Esophagus (tissue), 2 donors: Measurements from ENCODE around the gene CWF19L1. TPM values are rescaled to one million over a fixed set of nuclear protein-coding genes. Genes with fewer than 3 reads are reported as not detected.
"Not testable (repeated sequence)": the region's sequence is repeated elsewhere in the genome, so short reads cannot be mapped to it uniquely, and the experiment has no call there.

Experiments used
- H3K27ac ChIP-seq, 2 donors: one replicate each; pipeline ENCODE4 v1.5.1; 2013; ENCODE audit warnings: low read depth in 2 of 2, mild to moderate bottlenecking in 2 of 2, inconsistent platforms in 1 of 2, low read length in 1 of 2, moderate library complexity in 1 of 2
- H3K27me3 ChIP-seq, 2 donors: one replicate each; pipeline ENCODE4 v1.6.1; 2013; ENCODE audit warnings: low read length in 2 of 2, control low read depth in 1 of 2, mild to moderate bottlenecking in 1 of 2; ENCODE audit not compliant: insufficient read depth in 2 of 2, control insufficient read depth in 1 of 2
- H3K36me3 ChIP-seq, 2 donors: one replicate each; pipeline ENCODE4 v1.6.1; 2013; ENCODE audit warnings: low read length in 1 of 2; ENCODE audit not compliant: control insufficient read depth in 2 of 2, insufficient read depth in 2 of 2
- H3K4me1 ChIP-seq, 2 donors: one replicate each; pipeline ENCODE4 v1.6.1; 2013; ENCODE audit warnings: low read length in 1 of 2; ENCODE audit not compliant: control insufficient read depth in 2 of 2, insufficient read depth in 2 of 2
- H3K4me3 ChIP-seq, 2 donors: one replicate each; pipeline ENCODE4 v1.5.1; 2013; ENCODE audit warnings: low read length in 2 of 2, mild to moderate bottlenecking in 2 of 2, low read depth in 1 of 2, moderate library complexity in 1 of 2
- H3K9me3 ChIP-seq, 2 donors: one replicate each; pipeline ENCODE4 v1.6.1; 2013; ENCODE audit warnings: mild to moderate bottlenecking in 2 of 2, low read depth in 1 of 2, low read length in 1 of 2, moderate library complexity in 1 of 2; ENCODE audit not compliant: control insufficient read depth in 2 of 2, insufficient read depth in 1 of 2
- WGBS, 2 donors: extraction: QIAGEN DNeasy Blood & Tissue Kit; methylation state at CpG; one replicate each; pipeline ENCODE4 v1.1.7; 2013; 5-methylcytosine and 5-hydroxymethylcytosine counted together
- polyA plus RNA-seq, 2 donors: library from polyadenylated mRNA; stranded (reverse); fragments of 200-250 nt; gene quantifications; one replicate each; pipeline ENCODE4 v1.2.3, GENCODE V29; 2013
- donor health status: healthy with polysubstance abuse.
- donor health status: Bipolar disorder and iron deficiency.

Gene CWF19L1
- polyA plus RNA-seq, result 10 to 100 TPM; 11.4 to 11.5 TPM

GRCh38 chr10:100267239-100268104, at the start of gene CWF19L1:
CWF19L1 (minus strand) TSS chr10:100267638; CDS start chr10:100267593, 45 bp downstream.
- H3K36me3 ChIP-seq, result no peaks in the 10 kb centered on the region
- H3K27ac ChIP-seq, result peak within 1 kb of the TSS; percentile 88 to 97
- no peaks in the 10 kb centered on the region for H3K9me3 ChIP-seq
- H3K4me3 ChIP-seq, result peak within 1 kb of the TSS; percentile 81 to 97
- peaks cover 0 to 4% of the 10 kb centered on the region in 2 donors for H3K4me1 ChIP-seq
- 2 to 3% methylated on average over 49 of the region's 49 CpGs for WGBS, 2 donors
- no peaks in the 10 kb centered on the region for H3K27me3 ChIP-seq

GRCh38 chr10:100315615-100316014, 48.2 kb upstream of the CWF19L1 start:
- WGBS, 2 donors, result 68 to 87% methylated on average over 4 of the region's 4 CpGs
- H3K27ac ChIP-seq, result no peak overlapping the region
- H3K27me3 ChIP-seq, result no peaks in the 10 kb centered on the region
- no peaks in the 10 kb centered on the region for H3K36me3 ChIP-seq
- no peaks in the 10 kb centered on the region for H3K4me1 ChIP-seq
- no peak overlapping the region for H3K4me3 ChIP-seq
- H3K9me3 ChIP-seq, result no peaks in the 10 kb centered on the region

GRCh38 chr10:100311298-100311697, 43.9 kb upstream of the CWF19L1 start:
- H3K36me3 ChIP-seq, result no peaks in the 10 kb centered on the region
- H3K9me3 ChIP-seq, result no peaks in the 10 kb centered on the region
- 42 to 54% methylated on average over 4 of the region's 4 CpGs for WGBS, 2 donors
- no peaks in the 10 kb centered on the region for H3K4me1 ChIP-seq
- peak overlapping the region; percentile 89 to 94 for H3K27ac ChIP-seq
- no peak overlapping the region for H3K4me3 ChIP-seq
- no peaks in the 10 kb centered on the region for H3K27me3 ChIP-seq

- Histone ChIP-seq H3K36me3 (no peaks in the 10 kb centered on the region), H3K27ac (peak overlapping the region; percentile 45 to 81), H3K4me3 (no peak overlapping the region), H3K9me3 (no peaks in the 10 kb centered on the region), H3K27me3 (no peaks in the 10 kb centered on the region), H3K4me1 (no peaks in the 10 kb centered on the region)
- WGBS, 2 donors, result 77 to 80% methylated on average over 3 of the region's 3 CpGs
These were observed 40.2 kb upstream of the CWF19L1 start for GRCh38 chr10:100307684-100308083.

GRCh38 chr10:100306861-100307260, 39.4 kb upstream of the CWF19L1 start:
- H3K4me1 ChIP-seq, result no peaks in the 10 kb centered on the region
- no peaks in the 10 kb centered on the region for H3K36me3 ChIP-seq
- peak overlapping the region; percentile 83 to 92 for H3K27ac ChIP-seq
- no peaks in the 10 kb centered on the region for H3K9me3 ChIP-seq
- H3K27me3 ChIP-seq, result no peaks in the 10 kb centered on the region
- H3K4me3 ChIP-seq, result no peak overlapping the region
- 60 to 76% methylated on average over 5 of the region's 5 CpGs for WGBS, 2 donors

- Histone ChIP-seq H3K9me3 (no peaks in the 10 kb centered on the region), H3K27ac (no peak overlapping the region)
- 83 to 89% methylated on average over 3 of the region's 3 CpGs for WGBS, 2 donors
These were observed 37.0 kb upstream of the CWF19L1 start for GRCh38 chr10:100304414-100304813.

GRCh38 chr10:100303724-100304319, 36.4 kb upstream of the CWF19L1 start:
- H3K27ac ChIP-seq, result no peak overlapping the region
- no peaks in the 10 kb centered on the region for H3K4me1 ChIP-seq
- WGBS, 2 donors, result 24 to 27% methylated on average over 7 of the region's 7 CpGs
- no peak overlapping the region for H3K4me3 ChIP-seq
- no peaks in the 10 kb centered on the region for H3K27me3 ChIP-seq
- H3K9me3 ChIP-seq, result no peaks in the 10 kb centered on the region
- H3K36me3 ChIP-seq, result no peaks in the 10 kb centered on the region

More at GRCh38 chr10:100304414-100304813, 37.0 kb upstream of the CWF19L1 start:
- Histone ChIP-seq H3K36me3 (no peaks in the 10 kb centered on the region), H3K4me1 (no peaks in the 10 kb centered on the region), H3K27me3 (no peaks in the 10 kb centered on the region), H3K4me3 (no peak overlapping the region)

- not testable (repeated sequence) for H3K27ac ChIP-seq, H3K4me1 ChIP-seq, H3K36me3 ChIP-seq, H3K4me3 ChIP-seq, H3K9me3 ChIP-seq, H3K27me3 ChIP-seq
- WGBS, 2 donors, result 52 to 55% methylated on average over 5 of the region's 5 CpGs
These were observed 33.7 kb upstream of the CWF19L1 start for GRCh38 chr10:100301123-100301522.

GRCh38 chr10:100297242-100297641, 29.8 kb upstream of the CWF19L1 start:
- WGBS, 2 donors, result 72 to 79% methylated on average over 9 of the region's 9 CpGs
- Histone ChIP-seq H3K36me3 (no peaks in the 10 kb centered on the region), H3K9me3 (no peaks in the 10 kb centered on the region), H3K4me3 (no peak overlapping the region), H3K27ac (no peak overlapping the region), H3K4me1 (no peaks in the 10 kb centered on the region), H3K27me3 (no peaks in the 10 kb centered on the region)
